B cell (primary cell): ENCODE measurements around the gene APCDD1.

ENCODE experiments used
- EZH2 ChIP-seq: IDR thresholded peaks from 2 replicates; pipeline ENCODE4 v1.6.1; 2012; ENCODE audit warnings: borderline replicate concordance, low read depth, mild to moderate bottlenecking, moderate library complexity, low read length; ENCODE audit not compliant: insufficient read depth, poor library complexity, severe bottlenecking
- TF ChIP-seq, protein P1 (sequence below): fragments of 200-600 bp; IDR thresholded peaks from one replicate; pipeline ENCODE4 v1.8.0; 2022; ENCODE audit warnings: antibody characterized with exemption, mild to moderate bottlenecking

GRCh38 chr18:10408131-10408530, 46.3 kb upstream of the APCDD1 start:
- TF ChIP-seq, protein P1, sequence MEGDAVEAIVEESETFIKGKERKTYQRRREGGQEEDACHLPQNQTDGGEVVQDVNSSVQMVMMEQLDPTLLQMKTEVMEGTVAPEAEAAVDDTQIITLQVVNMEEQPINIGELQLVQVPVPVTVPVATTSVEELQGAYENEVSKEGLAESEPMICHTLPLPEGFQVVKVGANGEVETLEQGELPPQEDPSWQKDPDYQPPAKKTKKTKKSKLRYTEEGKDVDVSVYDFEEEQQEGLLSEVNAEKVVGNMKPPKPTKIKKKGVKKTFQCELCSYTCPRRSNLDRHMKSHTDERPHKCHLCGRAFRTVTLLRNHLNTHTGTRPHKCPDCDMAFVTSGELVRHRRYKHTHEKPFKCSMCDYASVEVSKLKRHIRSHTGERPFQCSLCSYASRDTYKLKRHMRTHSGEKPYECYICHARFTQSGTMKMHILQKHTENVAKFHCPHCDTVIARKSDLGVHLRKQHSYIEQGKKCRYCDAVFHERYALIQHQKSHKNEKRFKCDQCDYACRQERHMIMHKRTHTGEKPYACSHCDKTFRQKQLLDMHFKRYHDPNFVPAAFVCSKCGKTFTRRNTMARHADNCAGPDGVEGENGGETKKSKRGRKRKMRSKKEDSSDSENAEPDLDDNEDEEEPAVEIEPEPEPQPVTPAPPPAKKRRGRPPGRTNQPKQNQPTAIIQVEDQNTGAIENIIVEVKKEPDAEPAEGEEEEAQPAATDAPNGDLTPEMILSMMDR = no peak
- no peak for TF ChIP-seq EZH2
